Gastroesophageal sphincter (tissue), 4 donors: Measurements from ENCODE around the gene DDIAS. TPM values are rescaled to one million over a fixed set of nuclear protein-coding genes. Genes with fewer than 3 reads are reported as not detected.

Source experiments
- total RNA-seq, 4 donors: library from RNA; depleted of rRNA; stranded (reverse); fragments of >200 nt; gene quantifications; one replicate each; pipeline ENCODE4 v1.1.0, GENCODE V29; 2016

Gene DDIAS
- total RNA-seq, 4 donors from 2014 or later, result 0.31 to 2.3 (median 1.0) TPM

Other genes with a start within 250 kb of the DDIAS start
- 1 to 10 TPM in 3 of 4 donors, under 1 TPM in 1; 0.81 to 1.9 (median 1.4) TPM for gene FAM181B, start 167.9 kb upstream of the DDIAS start, total RNA-seq
- gene PRCP, start 1.3 kb upstream of the DDIAS start, total RNA-seq, result 10 to 100 TPM; 22.8 to 62.2 (median 42.4) TPM
- gene RAB30, start 170.2 kb downstream of the DDIAS start, total RNA-seq, result 10 to 100 TPM; 18.7 to 36.6 (median 27.5) TPM